HG02798 (cell line): ENCODE results near the gene SSX2IP.
"Not testable (repeated sequence)": the region's sequence is repeated elsewhere in the genome, so short reads cannot be mapped to it uniquely, and the experiment has no call there.

Experiments
- ATAC-seq: cut with Tn5 transposase; IDR thresholded peaks from one replicate; pipeline ENCODE4 v1.9.1; 2021; ENCODE audit warnings: mild to moderate bottlenecking; ENCODE audit not compliant: unreplicated experiment, poor library complexity

SSX2IP gene

GRCh38 chr1:84690397-84691121 is at the start of gene SSX2IP:
SSX2IP (minus strand) TSS chr1:84690461; CDS start chr1:84671219, 19,242 bp downstream.
- peak; percentile 95 for ATAC-seq

GRCh38 chr1:84738237-84738636 is 48.0 kb upstream of the SSX2IP start:
- no peak for ATAC-seq

GRCh38 chr1:84737590-84737989 is 47.3 kb upstream of the SSX2IP start:
- ATAC-seq = no peak

- ATAC-seq = no peak
These were observed 46.7 kb upstream of the SSX2IP start for GRCh38 chr1:84736944-84737343.

- ATAC-seq = no peak
These were observed 46.2 kb upstream of the SSX2IP start for GRCh38 chr1:84736445-84736844.

GRCh38 chr1:84735483-84735882 is 45.2 kb upstream of the SSX2IP start:
- no peak for ATAC-seq

- ATAC-seq = no peak
These were observed 42.3 kb upstream of the SSX2IP start for GRCh38 chr1:84732520-84732919.

- no peak for ATAC-seq
These were observed 41.3 kb upstream of the SSX2IP start for GRCh38 chr1:84731519-84731918.

GRCh38 chr1:84727711-84728110 is 37.5 kb upstream of the SSX2IP start:
- not testable (repeated sequence) for ATAC-seq

- no peak for ATAC-seq
These were observed 36.6 kb upstream of the SSX2IP start for GRCh38 chr1:84726593-84727499.

GRCh38 chr1:84724128-84724860 is 34.0 kb upstream of the SSX2IP start:
- peak; percentile 41 for ATAC-seq

GRCh38 chr1:84722794-84723193 is 32.5 kb upstream of the SSX2IP start:
- no peak for ATAC-seq

GRCh38 chr1:84721872-84722271 is 31.6 kb upstream of the SSX2IP start:
- ATAC-seq = not testable (repeated sequence)

GRCh38 chr1:84721152-84721551 is 30.9 kb upstream of the SSX2IP start:
- ATAC-seq = no peak

GRCh38 chr1:84720221-84720780 is 30.0 kb upstream of the SSX2IP start:
- ATAC-seq = no peak

- ATAC-seq = no peak
These were observed 29.4 kb upstream of the SSX2IP start for GRCh38 chr1:84719543-84720217.

GRCh38 chr1:84715342-84716019 is 25.2 kb upstream of the SSX2IP start:
- ATAC-seq = no peak

- no peak for ATAC-seq
These were observed 22.1 kb upstream of the SSX2IP start for GRCh38 chr1:84712276-84712874.

- ATAC-seq = no peak
These were observed 21.6 kb upstream of the SSX2IP start for GRCh38 chr1:84711869-84712268.
